HepG2 (cell line): ENCODE data around the gene WDR54. TPM values are rescaled to one million over a fixed set of nuclear protein-coding genes. Genes with fewer than 3 reads are reported as not detected.

Source experiments
- FOXC1 ChIP-seq: sonication (generic); formaldehyde crosslinking; IDR thresholded peaks from 2 replicates; pipeline ENCODE4 v1.8.0; 2022; ENCODE audit warnings: mild to moderate bottlenecking, missing genetic modification reagents, borderline replicate concordance
- NAIF1 ChIP-seq: sonication (generic); formaldehyde crosslinking; IDR thresholded peaks from 2 replicates; pipeline ENCODE4 v1.5.0; 2020; ENCODE audit warnings: mild to moderate bottlenecking, missing genetic modification reagents, borderline replicate concordance
- NFIC ChIP-seq: IDR thresholded peaks from 2 replicates; pipeline ENCODE4 v1.6.1; 2012; ENCODE audit warnings: mild to moderate bottlenecking, low read length, inconsistent platforms
- NR2F2 ChIP-seq: IDR thresholded peaks from 2 replicates; pipeline ENCODE4 v1.6.1; 2012; ENCODE audit warnings: low read depth, inconsistent platforms, borderline replicate concordance
- RCOR2 ChIP-seq: IDR thresholded peaks from 2 replicates; pipeline ENCODE4 v1.6.1; 2016; ENCODE audit warnings: missing biosample characterization, missing genetic modification reagents
- ZFP37 ChIP-seq: sonication (generic); formaldehyde crosslinking; IDR thresholded peaks from 2 replicates; pipeline ENCODE4 v1.4.0; 2020; ENCODE audit warnings: missing genetic modification reagents, borderline replicate concordance
- ZNF33A ChIP-seq: sonication (generic); formaldehyde crosslinking; IDR thresholded peaks from 2 replicates; pipeline ENCODE4 v1.5.1; 2020; ENCODE audit warnings: missing genetic modification reagents, mild to moderate bottlenecking, moderate library complexity, borderline replicate concordance
- ZNF773 ChIP-seq: sonication (generic); formaldehyde crosslinking; IDR thresholded peaks from 2 replicates; pipeline ENCODE4 v1.4.0; 2020; ENCODE audit warnings: missing genetic modification reagents, borderline replicate concordance
- polyA plus RNA-seq, 8 experiments: library from polyadenylated mRNA; depleted of rRNA in 3 of 8; stranded (reverse) in 7 of 8; unstranded in 1 of 8; fragments of >200 nt; fragmentation: Illumina TruSeq in 4 of 8; extraction: Trizol in 4 of 8; gene quantifications; 2 replicates each; pipeline versions ENCODE4 v1.2.1 to v1.2.3, GENCODE V29; 2011 to 2016; ENCODE audit warnings: low read depth in 4 of 8, missing spikeins in 1 of 8, mixed read lengths in 1 of 8; ENCODE audit not compliant: insufficient read depth in 1 of 8
- total RNA-seq, 5 experiments: library from RNA; depleted of rRNA; stranded (reverse); fragments of >200 nt; fragmentation: Illumina TruSeq; extraction: Trizol; gene quantifications; 2 replicates each; pipeline ENCODE4 v1.2.3, GENCODE V29; 2016; ENCODE audit warnings: low read depth in 1 of 5
- TF ChIP-seq, protein P1 (sequence below): sonication (generic); formaldehyde crosslinking; IDR thresholded peaks from 2 replicates; pipeline ENCODE4 v1.4.0; 2020; ENCODE audit warnings: mild to moderate bottlenecking, low read depth, missing genetic modification reagents
- TF ChIP-seq, protein P2 (sequence below): sonication (generic); formaldehyde crosslinking; IDR thresholded peaks from 2 replicates; pipeline ENCODE4 v1.8.1; 2023; ENCODE audit warnings: mild to moderate bottlenecking, moderate library complexity, missing genetic modification reagents
- TF ChIP-seq, protein P3 (sequence below): sonication (generic); formaldehyde crosslinking; IDR thresholded peaks from 2 replicates; pipeline ENCODE4 v1.4.0; 2020; ENCODE audit warnings: mild to moderate bottlenecking, missing genetic modification reagents

WDR54 gene
- total and polyA plus RNA-seq, 2 of the 13 experiments (the other 11 are each of a cell fraction or from before 2014, with no cell fraction given), result 2.0 to 17.3 TPM

DNA sequence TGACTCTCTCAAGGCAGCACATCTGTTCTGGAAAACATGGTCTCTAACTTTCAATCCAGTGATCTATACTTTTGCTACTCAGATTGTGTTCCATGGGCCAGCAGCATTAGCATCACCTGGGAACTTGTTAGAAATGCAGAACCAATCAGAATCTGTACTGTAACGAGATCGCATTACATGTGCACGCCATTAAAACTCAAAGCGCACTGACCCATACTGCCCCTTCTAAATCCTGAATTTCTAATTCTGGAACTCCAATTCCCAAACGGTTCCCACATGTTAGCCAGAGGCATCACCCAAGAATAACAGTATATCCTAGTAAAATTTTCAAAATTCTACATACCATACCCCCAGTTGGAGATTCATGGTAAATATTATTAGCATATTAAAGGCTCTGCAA, 30.9 kb upstream of the WDR54 start (continued):
- TF ChIP-seq, protein P1, sequence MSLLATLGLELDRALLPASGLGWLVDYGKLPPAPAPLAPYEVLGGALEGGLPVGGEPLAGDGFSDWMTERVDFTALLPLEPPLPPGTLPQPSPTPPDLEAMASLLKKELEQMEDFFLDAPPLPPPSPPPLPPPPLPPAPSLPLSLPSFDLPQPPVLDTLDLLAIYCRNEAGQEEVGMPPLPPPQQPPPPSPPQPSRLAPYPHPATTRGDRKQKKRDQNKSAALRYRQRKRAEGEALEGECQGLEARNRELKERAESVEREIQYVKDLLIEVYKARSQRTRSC, result 0 out of 2 replicates have a peak, but pooled peaks have one; percentile 13
- TF ChIP-seq ZNF33A (CRISPR knock-in tag), result 0 out of 2 replicates have a peak, but pooled peaks have one; percentile 43
- TF ChIP-seq ZFP37, result no peak
- TF ChIP-seq RCOR2 (CRISPR knock-in tag), result no peak
- no peak for TF ChIP-seq ZNF773 (CRISPR knock-in tag)
- no peak for TF ChIP-seq NR2F2
- no peak for TF ChIP-seq FOXC1 (CRISPR knock-in tag)
- TF ChIP-seq, protein P2, sequence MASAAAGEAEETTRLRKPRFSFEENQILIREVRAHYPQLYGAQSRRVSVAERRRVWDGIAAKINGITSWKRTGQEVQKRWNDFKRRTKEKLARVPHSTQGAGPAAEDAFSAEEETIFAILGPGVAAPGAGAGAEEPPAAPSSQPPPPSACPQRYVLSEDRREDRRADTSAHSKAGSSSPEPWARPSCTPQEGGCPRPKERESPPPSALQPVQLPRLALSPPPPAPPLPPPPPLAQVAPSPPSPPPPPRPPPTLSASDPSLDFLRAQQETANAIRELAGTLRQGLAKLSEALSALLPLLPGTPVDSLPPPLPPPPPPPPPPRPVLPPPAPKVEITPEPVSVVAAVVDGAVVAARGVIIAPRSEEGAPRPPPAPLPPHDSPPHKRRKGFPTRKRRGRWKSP (CRISPR knock-in tag), result 0 out of 2 replicates have a peak, but pooled peaks have one; percentile 25
- TF ChIP-seq NAIF1 (CRISPR knock-in tag), result no peak
- TF ChIP-seq, protein P3, sequence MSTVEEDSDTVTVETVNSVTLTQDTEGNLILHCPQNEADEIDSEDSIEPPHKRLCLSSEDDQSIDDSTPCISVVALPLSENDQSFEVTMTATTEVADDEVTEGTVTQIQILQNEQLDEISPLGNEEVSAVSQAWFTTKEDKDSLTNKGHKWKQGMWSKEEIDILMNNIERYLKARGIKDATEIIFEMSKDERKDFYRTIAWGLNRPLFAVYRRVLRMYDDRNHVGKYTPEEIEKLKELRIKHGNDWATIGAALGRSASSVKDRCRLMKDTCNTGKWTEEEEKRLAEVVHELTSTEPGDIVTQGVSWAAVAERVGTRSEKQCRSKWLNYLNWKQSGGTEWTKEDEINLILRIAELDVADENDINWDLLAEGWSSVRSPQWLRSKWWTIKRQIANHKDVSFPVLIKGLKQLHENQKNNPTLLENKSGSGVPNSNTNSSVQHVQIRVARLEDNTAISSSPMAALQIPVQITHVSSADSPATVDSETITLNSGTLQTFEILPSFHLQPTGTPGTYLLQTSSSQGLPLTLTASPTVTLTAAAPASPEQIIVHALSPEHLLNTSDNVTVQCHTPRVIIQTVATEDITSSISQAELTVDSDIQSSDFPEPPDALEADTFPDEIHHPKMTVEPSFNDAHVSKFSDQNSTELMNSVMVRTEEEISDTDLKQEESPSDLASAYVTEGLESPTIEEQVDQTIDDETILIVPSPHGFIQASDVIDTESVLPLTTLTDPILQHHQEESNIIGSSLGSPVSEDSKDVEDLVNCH (CRISPR knock-in tag), result 0 out of 2 replicates have a peak, but pooled peaks have one; percentile 26
- TF ChIP-seq NFIC, result no peak
